ENCODE data around the gene NGLY1. TPM values are rescaled to one million over a fixed set of nuclear protein-coding genes. Genes with fewer than 3 reads are reported as not detected.

The NGLY1 gene
- total and polyA plus RNA-seq, 2 of the 4 experiments (the other 2 are of a cell fraction) = 10.0 to 14.9 TPM

DNA sequence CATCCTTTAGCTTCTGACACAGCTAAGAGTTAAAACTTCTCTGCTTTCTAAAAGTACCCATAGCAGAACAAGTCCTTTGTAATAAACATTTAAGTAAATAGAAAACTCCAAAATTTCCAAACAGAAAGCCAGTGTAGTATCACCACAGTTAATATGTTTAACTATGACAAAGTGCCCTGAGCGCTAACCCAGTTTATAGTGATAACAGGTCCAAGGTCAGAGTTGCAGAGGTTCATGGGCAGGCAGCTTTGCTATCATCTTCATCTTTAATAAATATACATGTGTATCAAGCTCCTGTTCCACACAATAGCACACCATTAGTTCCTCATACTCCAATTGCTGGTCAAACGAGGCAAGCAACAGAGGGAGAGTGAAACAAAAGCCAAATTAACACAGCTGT is 106.1 kb downstream of the NGLY1 start:
- H3K4me2 ChIP-seq (ENCODE audit: low read depth, low read length) = no peak overlapping the region
- intact Hi-C loops (cut with micrococcal nuclease) = no loop called here
- dilution Hi-C loops (cut with HindIII; ENCODE audit: low sequenced_read_pairs, unreplicated experiment) = no loop called here
- BruUV-seq (replicated peaks) = no TSS peak
- H2BK15ac ChIP-seq (ENCODE audit: low read depth, low read length) = no peak overlapping the region
- H4K91ac ChIP-seq (ENCODE audit: insufficient read depth, low read depth, low read length) = no peak overlapping the region
- no peak overlapping the region for H2BK20ac ChIP-seq (ENCODE audit: low read depth, low read length)
- H4K5ac ChIP-seq (ENCODE audit: low read depth, low read length) = no peak overlapping the region
- in situ Hi-C loops (cut with MboI; ENCODE audit: low sequenced_read_pairs) = no loop called here
- H3K36me3 ChIP-seq (ENCODE audit: control insufficient read depth, insufficient read depth, low read length) = no peaks in the 10 kb centered on the region
- no peaks in the 10 kb centered on the region for H3K4me1 ChIP-seq (ENCODE audit: control insufficient read depth, insufficient read depth, low read length)
- no peak overlapping the region for H2BK120ac ChIP-seq (ENCODE audit: low read depth, low read length)
- no peaks in the 10 kb centered on the region for H3K79me1 ChIP-seq (ENCODE audit: low read depth in 1 of 2, low read length in 2 of 2)
- H2AK5ac ChIP-seq (ENCODE audit: low read depth, low read length) = no peak overlapping the region
- H3K23ac ChIP-seq (ENCODE audit: low read depth, low read length) = no peak overlapping the region
- H3K4ac ChIP-seq (ENCODE audit: low read depth, low read length) = no peak overlapping the region
- peaks cover 2% of the 10 kb centered on the region for H3K27me3 ChIP-seq (ENCODE audit: control insufficient read depth, insufficient read depth, low read length)
- no peak for ATAC-seq (ENCODE audit: low read depth)
- no peak overlapping the region for H2AK9ac ChIP-seq (replicated peaks; ENCODE audit: low read depth, low read length, poor library complexity)
- no peak overlapping the region for H3K14ac ChIP-seq (replicated peaks; ENCODE audit: low read depth, low read length)
- no peak overlapping the region for H3K27ac ChIP-seq (ENCODE audit: insufficient read depth, low read length)
- POLR2A ChIA-PET (ENCODE audit: unreplicated experiment) = no interaction called here
- H3K9me3 ChIP-seq (ENCODE audit: control insufficient read depth, insufficient read depth, low read length) = no peaks in the 10 kb centered on the region
- H4K8ac ChIP-seq (ENCODE audit: low read depth in 2 of 2, low read length in 2 of 2) = no peak overlapping the region
- DNase-seq = no peak
- no CpG with 5 or more reads among the region's 2 CpGs for whole genome bisulfite sequencing, 2 experiments (ENCODE audit: extremely low coverage in 2 of 2, insufficient read length in 1 of 2)
- no peak for TF ChIP-seq BHLHE40 (IDR thresholded peaks at IDR 0.05; ENCODE audit: low read depth, low read length)
- TF ChIP-seq POLR2A (IDR thresholded peaks at IDR 0.05; ENCODE audit: low read depth, low read length) = no peak
- no peak for TF ChIP-seq SMC3 (IDR thresholded peaks at IDR 0.05; ENCODE audit: low read depth, low read length)
- no peak for TF ChIP-seq USF2 (IDR thresholded peaks at IDR 0.05; ENCODE audit: low read depth, low read length)
- no peak for TF ChIP-seq NFE2L2 (IDR thresholded peaks at IDR 0.05; ENCODE audit: low read depth, low read length)
- no peak for TF ChIP-seq RFX5 (IDR thresholded peaks at IDR 0.05; ENCODE audit: low read depth, low read length)
- TF ChIP-seq RAD21 (IDR thresholded peaks at IDR 0.05; ENCODE audit: low read length) = no peak
- TF ChIP-seq CHD1 (IDR thresholded peaks at IDR 0.05; ENCODE audit: low read depth, low read length) = no peak
- CTCF ChIA-PET = interaction anchor here (0.6 kb wide), 1 partner anchor 9 kb away, joined by 3 read pairs; no protein-coding TSS in a partner anchor
- H3K56ac ChIP-seq (ENCODE audit: extremely low read depth, insufficient read depth, low read length) = no peak overlapping the region
- H3K9me1 ChIP-seq (ENCODE audit: insufficient read depth, low read length) = no peaks in the 10 kb centered on the region
- H3K9ac ChIP-seq (ENCODE audit: low read depth, low read length) = no peak overlapping the region
- H3K18ac ChIP-seq (ENCODE audit: low read depth, low read length) = no peak overlapping the region
- no peak overlapping the region for H2BK5ac ChIP-seq (ENCODE audit: low read depth, low read length, poor library complexity, severe bottlenecking)
- H2AFZ ChIP-seq (replicated peaks; ENCODE audit: low read length, poor library complexity) = no peak overlapping the region
- no peak overlapping the region for H3K4me3 ChIP-seq (ENCODE audit: insufficient read depth, low read depth, low read length)
- no peaks in the 10 kb centered on the region for H4K20me1 ChIP-seq (ENCODE audit: insufficient read depth, low read length)
